Cardiac muscle cell (in vitro differentiated cells and primary cell): ENCODE data around the gene KLK5. TPM values are rescaled to one million over a fixed set of nuclear protein-coding genes. Genes with fewer than 3 reads are reported as not detected.

ENCODE experiments used
- DNase-seq, 2 donors: peaks; one replicate each; pipeline versions ENCODE4 v3.0.0 to v3.0.0-alpha.2; 2010 to 2017; ENCODE audit warnings: low read depth in 1 of 2, low spot score in 1 of 2
- H3K27ac ChIP-seq: fragments of 200-600 bp; sonication (generic); 2 replicates; pipeline ENCODE4 v1.5.1; 2016
- H3K27me3 ChIP-seq: fragments of 200-600 bp; sonication (generic); 2 replicates; pipeline ENCODE4 v1.6.0; 2016; ENCODE audit warnings: control low read depth
- H3K36me3 ChIP-seq: fragments of 200-600 bp; sonication (generic); 2 replicates; pipeline ENCODE4 v1.5.1; 2016; ENCODE audit warnings: control low read depth
- H3K4me1 ChIP-seq: fragments of 200-600 bp; sonication (generic); 2 replicates; pipeline ENCODE4 v1.8.1; 2017; ENCODE audit warnings: low read depth, mild to moderate bottlenecking, mixed run types
- H3K4me3 ChIP-seq: fragments of 200-600 bp; sonication (generic); 2 replicates; pipeline ENCODE4 v1.5.1; 2016; ENCODE audit warnings: mild to moderate bottlenecking
- H3K9me3 ChIP-seq: fragments of 200-600 bp; sonication (generic); 2 replicates; pipeline ENCODE4 v1.5.1; 2017; ENCODE audit warnings: low read depth, mild to moderate bottlenecking, control low read depth
- CTCF ChIP-seq: IDR thresholded peaks from 2 replicates; pipeline ENCODE4 v1.5.1; 2012; ENCODE audit warnings: low read depth, mild to moderate bottlenecking, low read length
- polyA plus RNA-seq: library from polyadenylated mRNA; unstranded; fragments of >200 nt; fragmentation: Nextera tagmentation; extraction: Ambion mirVana; gene quantifications from 2 replicates; pipeline ENCODE4 v1.2.1, GENCODE V29; 2016
- total RNA-seq: library from RNA; depleted of rRNA; stranded (reverse); fragments of >200 nt; gene quantifications from 2 replicates; pipeline ENCODE4 v1.2.3, GENCODE V29; 2016

Gene KLK5
- total and polyA plus RNA-seq, 2 experiments from 2014 or later = not detected

DNA sequence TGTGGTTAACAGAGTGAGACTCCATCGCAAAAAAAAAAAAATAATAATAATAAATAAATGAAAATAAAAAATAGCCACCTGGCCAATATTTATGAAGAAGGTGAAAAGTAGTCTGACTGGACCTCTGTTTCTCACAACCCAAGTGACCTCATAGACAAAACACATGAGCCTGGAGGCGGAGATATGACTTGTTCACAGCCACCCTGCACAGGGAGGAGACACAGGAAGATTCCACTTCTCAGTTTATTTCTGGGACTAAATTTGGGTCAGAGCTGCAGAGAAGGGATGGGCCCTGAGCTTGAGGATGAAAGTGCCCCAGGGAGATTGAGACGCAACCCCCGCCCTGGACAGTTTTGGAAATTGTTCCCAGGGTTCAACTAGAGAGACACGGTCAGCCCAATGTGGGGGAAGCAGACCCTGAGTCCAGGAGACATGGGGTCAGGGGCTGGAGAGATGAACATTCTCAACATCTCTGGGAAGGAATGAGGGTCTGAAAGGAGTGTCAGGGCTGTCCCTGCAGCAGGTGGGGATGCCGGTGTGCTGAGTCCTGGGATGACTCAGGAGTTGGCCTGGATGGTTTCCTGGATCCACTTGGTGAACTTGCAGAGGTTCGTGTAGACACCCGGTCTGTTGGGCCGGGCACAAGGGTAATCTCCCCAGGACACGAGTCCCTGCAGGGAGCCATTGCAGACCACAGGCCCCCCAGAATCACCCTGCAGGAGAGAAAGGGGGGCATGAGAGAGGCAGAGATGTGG is 9.6 kb downstream of the KLK5 start:
- Histone ChIP-seq H3K36me3 (no peaks in the 10 kb centered on the region), H3K9me3 (no peaks in the 10 kb centered on the region), H3K4me1 (no peaks in the 10 kb centered on the region), H3K27me3 (no peaks in the 10 kb centered on the region), H3K27ac (no peak overlapping the region), H3K4me3 (no peak overlapping the region)
- no peak for DNase-seq
- TF ChIP-seq CTCF = no peak

DNA sequence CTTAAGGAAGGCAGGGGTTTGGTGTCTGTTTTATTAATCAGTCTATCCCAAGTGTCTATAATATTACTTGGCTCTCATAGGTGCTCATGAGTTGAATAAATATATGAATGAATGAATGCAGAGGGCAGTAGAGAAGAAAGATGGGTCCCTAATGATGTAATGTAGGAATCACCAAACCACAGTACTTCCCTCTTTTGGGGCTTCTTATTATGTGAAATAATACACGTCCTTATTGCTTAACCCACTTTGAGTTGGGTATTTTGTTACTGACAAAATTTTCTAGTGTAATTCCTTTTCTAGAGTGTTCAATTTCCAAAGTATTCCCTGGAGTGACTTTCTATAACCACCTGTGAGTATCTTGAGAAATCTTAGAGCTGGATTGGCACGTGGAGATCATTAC is 13.2 kb downstream of the KLK5 start:
- Histone ChIP-seq H3K4me1 (no peaks in the 10 kb centered on the region), H3K9me3 (no peaks in the 10 kb centered on the region), H3K27me3 (no peaks in the 10 kb centered on the region), H3K36me3 (no peaks in the 10 kb centered on the region), H3K4me3 (no peak overlapping the region), H3K27ac (no peak overlapping the region)
- DNase-seq = no peak
- no peak for TF ChIP-seq CTCF

DNA sequence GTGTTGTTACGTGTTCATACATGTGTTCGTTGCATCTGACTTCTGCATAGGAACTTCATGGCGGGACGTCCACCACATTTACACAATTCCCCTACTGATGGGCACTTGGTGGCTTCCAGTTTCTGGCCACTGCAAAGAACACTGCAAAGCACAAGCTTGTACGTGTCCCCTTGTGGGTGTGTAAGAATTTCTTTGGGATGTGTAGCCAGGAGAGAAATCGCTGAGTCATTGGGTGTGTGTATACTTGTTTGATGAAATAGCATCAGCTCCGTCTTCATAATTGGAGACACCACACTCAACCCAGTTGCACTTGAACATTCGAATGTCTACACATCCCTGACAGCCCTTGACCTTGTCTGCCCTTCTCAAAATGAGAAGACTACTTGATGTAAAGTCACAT is 19.2 kb downstream of the KLK5 start:
- H3K4me1 ChIP-seq = no peaks in the 10 kb centered on the region
- H3K4me3 ChIP-seq = no peak overlapping the region
- H3K9me3 ChIP-seq = no peaks in the 10 kb centered on the region
- DNase-seq = peak in 1 of 2 donors; percentile 35
- H3K27ac ChIP-seq = no peak overlapping the region
- H3K36me3 ChIP-seq = no peaks in the 10 kb centered on the region
- TF ChIP-seq CTCF = no peak
- H3K27me3 ChIP-seq = peaks cover 25% of the 10 kb centered on the region

GRCh38 chr19:50932690-50933083 is 20.2 kb downstream of the KLK5 start:
- DNase-seq = no peak
- peaks cover 25% of the 10 kb centered on the region for H3K27me3 ChIP-seq
- no peaks in the 10 kb centered on the region for H3K36me3 ChIP-seq
- no peak for TF ChIP-seq CTCF
- H3K27ac ChIP-seq = no peak overlapping the region
- H3K4me3 ChIP-seq = no peak overlapping the region
- H3K4me1 ChIP-seq = no peaks in the 10 kb centered on the region
- no peaks in the 10 kb centered on the region for H3K9me3 ChIP-seq

DNA sequence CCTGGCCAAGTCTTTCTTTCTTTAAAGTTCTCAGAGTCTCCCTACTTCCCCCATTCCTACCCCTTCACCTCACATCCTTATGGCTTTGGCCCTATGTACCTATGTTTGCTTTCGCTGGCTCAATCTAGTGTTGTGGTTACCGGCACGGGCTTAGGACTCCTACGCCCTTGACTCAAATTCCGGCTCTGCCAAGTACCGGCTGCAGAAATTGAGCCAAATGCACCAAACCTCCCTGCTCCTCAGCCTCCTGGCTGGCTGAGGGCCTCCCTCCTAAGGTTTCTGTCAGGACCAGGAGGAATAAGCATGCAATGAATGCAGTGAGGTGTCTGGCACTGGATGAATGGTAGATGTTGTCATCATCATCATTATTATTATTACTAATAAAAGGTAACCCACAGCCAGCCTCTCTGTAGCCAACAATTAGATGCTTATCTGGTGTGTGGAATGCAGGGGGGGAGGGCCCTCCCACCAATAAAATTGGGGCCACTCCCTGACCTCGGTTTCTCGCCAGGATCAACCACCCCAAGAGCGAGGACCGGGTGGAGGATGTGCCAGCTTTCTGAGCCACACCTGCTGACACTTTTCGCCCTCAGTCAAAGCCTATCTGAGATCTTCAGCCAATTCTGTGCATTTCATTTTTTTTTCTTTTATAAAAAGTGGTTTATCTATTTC is 20.7 kb downstream of the KLK5 start:
- no peak overlapping the region for H3K27ac ChIP-seq
- no peaks in the 10 kb centered on the region for H3K4me1 ChIP-seq
- no peak overlapping the region for H3K4me3 ChIP-seq
- H3K27me3 ChIP-seq = peaks cover 25% of the 10 kb centered on the region
- no peak for TF ChIP-seq CTCF
- no peak for DNase-seq
- no peaks in the 10 kb centered on the region for H3K36me3 ChIP-seq
- H3K9me3 ChIP-seq = no peaks in the 10 kb centered on the region
